DMS153 treated with DMSO at 0.1 percent for 48 hours (cell line): ENCODE results near the gene TENM4.

Source experiments
- DNase-seq: peaks from one replicate; lab custom pipeline; 2025; ENCODE audit not compliant: unreplicated experiment; lab: John Stamatoyannopoulos, UW

TENM4 gene

DNA sequence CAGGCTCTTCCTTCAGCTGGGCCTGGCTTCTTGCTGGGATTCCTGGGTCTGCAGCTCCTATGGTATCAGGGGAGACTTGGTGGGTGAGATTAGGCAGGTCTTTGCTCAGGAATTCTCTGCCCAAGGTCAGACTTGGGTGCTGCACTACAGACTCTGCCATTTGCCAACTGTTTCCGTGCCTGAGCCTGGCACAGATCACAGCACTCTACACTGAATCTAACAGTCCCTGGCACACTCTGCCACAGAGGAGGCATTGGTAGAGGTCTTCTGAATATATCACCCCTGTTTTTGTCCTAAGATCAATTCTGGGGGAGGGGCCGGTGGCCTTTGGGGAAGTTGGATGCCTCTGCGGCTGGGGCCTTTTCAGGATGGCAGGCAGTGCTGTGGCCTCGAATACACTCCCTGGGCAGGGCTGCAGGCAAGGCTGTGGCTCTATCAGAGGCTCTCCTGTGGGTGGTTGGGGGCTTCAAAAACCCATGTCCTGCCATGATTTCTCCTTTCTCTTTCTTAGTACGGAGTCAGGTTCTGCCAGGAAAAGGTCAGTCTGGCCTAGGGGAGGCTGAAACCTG is 751.2 kb downstream of the TENM4 start:
- DNase-seq: no peak

DNA sequence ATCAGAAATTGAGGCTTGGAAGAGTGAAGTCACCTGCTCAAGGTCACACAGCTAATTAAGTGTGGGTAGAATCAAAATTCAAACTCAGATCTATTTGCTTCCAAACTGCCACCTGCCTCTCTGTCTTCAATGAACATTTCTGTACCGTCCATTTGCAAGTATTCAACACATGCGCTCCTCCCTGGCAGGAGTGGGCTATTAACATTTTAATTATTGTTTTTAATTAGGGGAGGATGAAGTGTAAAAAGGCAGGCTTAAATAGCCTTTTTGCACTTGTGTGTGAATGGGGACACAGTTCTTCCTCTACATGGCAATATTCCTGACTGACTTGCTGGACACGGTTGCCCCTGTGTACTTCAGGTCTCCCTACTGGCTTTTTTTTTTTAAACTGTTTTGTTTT is 751.7 kb downstream of the TENM4 start:
- DNase-seq: no peak

DNA sequence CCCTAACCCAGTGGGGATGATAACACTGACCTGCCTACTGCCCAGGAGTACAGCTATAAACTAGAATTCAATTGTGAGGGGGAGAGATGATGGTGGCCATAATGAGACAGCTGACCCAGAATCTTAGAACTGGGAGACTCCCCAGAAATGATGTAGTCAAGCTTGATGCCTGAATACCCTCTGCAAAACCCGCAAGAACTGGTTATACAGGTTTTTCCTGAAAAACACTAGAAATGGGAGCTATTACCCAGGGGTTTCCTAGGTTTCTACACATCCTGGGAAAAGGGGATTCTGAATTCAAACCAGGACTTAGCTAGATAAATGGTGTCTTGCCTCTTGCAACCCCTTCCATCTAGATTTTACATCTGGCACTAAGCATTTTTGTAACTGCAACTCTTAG is 752.4 kb downstream of the TENM4 start:
- DNase-seq: no peak

DNA sequence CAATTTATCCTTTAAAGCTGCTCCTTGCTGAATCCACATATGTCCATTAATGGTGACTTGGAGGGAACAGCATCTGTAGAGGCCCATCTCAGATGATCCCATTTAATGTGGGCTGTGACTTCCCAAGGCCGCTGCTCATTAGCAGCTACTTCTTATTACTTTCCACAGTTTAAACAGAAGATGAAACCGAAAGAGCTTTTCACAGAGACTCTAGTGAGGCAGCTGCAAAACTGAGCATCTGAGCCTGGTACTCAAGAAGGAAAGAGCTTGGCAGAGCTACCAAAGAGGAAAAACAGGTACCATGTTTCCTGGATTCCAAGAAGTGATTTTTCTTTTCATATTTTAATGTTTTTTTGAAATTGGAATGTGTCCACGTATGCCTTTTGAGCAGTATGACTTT is 755.7 kb downstream of the TENM4 start:
- DNase-seq: no peak

DNA sequence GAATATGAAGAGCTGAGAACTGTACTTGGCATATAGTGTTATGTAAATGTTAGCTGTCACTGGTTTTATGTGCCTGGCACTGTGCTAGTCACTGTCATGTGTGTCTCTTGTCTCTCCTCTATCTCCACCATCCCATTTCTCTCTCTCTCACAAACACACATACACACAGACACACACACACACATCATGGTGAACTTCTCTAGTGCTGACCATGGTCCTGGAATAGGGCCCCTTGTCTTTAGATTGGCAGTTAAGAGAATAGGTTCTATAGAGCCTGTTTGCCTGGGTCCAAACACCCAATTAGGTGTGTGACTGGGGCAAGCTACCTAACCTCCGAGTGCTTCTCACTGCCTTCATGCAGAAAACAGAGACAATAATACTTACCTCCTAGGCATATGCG is 756.5 kb downstream of the TENM4 start:
- no peak for DNase-seq

DNA sequence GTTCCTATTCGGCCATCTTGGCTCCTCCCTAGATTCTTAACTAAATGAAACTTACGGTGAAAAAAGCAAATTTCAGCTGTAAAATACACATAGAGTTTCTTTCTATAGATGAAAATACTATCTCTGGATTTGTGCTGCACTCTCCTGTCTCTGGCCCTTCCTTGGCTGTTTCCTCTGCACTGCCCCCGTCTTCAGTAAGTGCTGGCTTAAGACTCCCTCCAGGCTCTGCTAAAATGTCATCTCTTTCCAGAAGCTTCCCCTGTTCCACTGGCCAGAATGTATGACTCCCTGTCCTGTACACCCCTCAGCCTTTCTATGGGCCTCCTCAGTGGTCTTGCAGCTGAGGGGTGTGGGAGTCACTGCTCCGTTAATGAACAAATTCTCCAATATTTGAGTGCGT is 757.1 kb downstream of the TENM4 start:
- DNase-seq: no peak

DNA sequence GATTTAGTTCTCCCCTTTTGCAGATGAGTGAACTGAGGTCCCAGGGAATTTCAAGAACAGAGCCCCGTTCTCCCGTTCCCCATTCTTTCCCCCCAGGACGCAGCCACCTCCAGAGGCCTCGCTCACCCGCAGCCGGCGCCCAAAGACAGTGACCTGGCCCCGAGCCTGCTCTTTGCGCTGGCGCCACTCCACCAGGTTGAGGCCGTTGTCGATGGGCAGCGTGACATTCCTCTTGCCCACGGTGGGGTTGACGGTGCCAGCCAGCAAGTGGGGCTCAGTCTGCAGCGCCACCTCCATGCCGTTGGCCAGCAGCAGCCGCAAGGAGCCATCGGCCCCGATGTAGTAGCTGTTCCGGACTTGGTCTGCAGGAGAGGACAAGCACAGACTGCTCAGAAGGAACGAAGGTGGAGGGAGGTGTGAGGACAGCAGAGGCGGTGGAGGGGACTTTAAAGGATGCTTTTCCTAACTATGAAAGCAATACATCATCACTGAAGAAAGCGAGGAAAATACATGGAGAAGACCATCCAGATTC is 764.7 kb downstream of the TENM4 start:
- DNase-seq: no peak

DNA sequence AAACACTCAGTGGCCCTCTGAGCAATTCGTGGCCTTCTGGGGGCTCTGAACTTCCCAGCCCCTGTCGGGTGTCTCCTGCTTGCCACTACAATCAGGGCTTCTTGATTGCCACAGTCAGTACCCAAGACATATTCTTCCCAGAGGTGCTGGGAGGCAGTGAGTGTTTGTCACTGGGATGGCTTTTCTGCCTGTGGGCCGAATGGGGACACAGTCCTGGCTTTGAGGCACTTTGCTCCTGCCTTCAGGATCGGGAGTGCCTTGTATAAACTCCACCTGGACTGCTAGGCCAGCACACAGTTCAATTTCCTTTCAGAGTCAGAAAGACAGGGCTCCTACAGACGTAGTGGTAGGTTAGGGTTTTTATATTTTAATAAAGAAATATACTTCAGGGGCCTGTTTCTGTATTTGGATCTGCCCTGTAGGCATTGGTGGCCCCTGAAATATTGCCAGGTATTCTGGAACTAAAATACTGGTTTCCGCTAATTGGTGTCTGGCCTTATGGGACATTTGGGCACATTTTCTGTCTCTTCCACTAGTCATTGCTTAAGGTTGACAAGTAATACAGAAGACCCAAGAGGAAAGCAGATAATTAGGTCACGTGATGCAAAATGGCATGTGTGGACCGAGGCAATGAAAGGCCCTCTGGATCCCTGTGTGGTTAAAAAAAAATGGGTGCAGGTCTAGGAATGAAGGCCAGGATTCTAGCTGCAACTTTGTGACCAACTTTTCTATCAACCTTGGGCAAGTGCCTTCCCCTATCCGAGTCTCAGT is 767.8 kb downstream of the TENM4 start:
- no peak for DNase-seq

DNA sequence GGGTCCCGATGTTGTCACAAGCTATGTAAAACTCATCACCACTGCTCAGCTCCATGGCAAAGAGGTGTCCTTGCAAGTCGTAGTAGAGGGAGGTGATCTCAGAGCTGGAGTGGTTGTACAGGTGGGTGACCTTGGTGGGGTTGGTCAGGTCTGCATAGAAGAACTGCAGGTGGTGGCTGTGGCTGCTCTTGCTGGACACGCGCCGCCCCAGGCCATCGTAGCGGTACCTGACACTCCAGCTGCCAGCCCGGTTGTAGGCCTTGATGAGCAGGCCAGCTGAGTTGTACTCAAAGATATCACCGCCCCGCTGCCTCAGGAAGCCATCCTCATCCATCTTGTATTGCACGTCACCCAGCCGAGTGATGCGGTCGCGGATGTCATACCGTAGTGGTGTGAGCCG is 771.6 kb downstream of the TENM4 start:
- DNase-seq: no peak

DNA sequence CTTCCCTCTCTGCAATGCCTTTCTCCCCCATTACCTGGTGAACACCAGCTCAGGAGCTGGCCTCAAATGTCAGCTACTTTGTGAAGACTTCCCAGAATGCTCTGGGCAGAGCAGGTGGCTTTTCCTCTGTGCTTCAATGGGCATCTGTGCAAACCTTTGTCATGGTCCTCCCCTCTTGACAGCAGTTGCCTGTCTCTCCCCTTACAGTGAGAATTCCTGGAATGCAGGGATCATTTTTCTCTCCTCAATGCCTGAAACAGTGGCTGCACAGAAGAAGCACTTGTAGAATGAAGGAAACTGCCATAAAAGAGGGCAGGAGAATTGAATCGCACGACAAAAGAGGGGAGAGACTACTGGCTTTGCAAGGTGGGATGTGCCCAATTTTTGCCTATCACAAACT is 773.4 kb downstream of the TENM4 start:
- no peak for DNase-seq

DNA sequence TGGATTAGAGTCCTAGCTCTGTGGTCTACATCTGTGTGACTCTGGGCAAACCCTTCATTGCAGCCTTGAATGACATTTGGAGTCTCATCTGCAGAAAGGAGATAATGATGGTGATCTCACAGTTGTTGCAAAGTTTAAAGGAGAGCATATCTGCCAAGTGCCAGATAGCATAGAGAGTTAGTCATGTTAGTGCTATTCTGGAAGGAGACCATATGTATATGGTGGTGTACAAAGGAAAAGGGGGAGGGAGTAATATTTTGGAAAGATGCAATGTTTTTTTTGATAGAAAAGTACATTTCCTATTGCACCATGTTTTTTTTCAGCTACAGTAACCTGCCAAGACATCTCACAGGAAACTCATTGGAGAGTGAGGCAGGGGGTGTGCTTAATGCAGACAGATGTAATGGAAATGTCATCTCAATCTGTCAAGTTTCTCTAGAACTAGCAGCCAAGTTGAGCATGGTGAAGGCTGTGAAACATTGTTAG is 774.1 kb downstream of the TENM4 start:
- DNase-seq: no peak

DNA sequence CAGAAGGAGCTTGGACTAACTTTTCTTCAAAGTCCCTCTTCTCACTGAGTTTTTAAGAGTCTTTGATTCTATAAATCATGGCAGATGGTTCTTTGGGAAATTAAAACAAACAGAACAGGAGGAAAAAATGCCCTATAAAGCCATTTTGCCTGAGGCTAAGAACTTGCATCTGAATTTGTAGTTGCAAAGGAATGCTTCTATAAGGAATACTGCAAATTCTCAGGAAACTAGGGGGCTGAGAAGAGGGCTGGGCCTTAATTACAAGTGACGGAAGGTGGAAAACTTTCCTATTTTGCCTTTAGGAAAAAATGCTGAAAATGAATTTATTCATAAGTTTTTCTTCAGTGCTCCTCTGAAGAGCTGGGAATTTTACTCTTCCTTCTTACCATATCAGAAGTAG is 776.2 kb downstream of the TENM4 start:
- DNase-seq: no peak

DNA sequence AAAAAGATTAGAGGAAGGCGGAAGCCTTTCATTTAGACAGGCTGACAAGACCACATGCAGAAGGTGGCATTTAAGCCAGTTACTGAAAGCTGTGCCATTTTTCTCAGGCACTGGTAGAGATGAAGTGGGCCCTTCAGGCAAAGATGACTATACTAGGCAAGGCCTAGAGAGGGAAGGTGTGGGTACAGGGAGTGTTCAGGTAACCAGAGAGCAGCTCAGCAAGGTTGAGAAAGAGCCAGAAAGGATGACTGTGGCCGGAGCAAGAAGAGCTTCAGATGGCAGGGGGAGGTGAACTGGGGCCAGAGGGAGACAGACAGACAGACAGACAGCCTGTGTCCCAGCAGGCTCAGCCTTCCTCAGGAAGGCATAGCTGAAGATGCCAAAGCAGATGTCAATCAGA is 778.0 kb downstream of the TENM4 start:
- no peak for DNase-seq

DNA sequence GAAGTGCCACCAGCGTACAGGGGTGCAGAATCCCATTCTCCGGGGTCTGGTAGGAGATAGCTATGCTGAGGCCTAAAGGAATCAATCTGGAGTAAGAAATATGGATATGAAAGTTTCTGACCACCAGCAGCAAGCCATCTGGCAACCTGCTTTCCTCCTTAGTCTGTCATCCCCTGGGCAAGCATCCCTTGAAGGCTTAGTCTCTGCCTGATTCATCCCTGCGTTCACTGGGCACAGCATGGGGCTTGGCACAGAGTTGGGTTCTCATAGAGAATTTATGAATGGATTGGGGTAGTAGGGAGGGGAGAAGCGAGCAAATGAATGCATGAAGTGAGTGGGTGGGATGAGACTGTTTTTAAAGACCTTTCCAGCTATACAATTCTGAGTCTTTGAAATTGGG is 780.4 kb downstream of the TENM4 start:
- no peak for DNase-seq

DNA sequence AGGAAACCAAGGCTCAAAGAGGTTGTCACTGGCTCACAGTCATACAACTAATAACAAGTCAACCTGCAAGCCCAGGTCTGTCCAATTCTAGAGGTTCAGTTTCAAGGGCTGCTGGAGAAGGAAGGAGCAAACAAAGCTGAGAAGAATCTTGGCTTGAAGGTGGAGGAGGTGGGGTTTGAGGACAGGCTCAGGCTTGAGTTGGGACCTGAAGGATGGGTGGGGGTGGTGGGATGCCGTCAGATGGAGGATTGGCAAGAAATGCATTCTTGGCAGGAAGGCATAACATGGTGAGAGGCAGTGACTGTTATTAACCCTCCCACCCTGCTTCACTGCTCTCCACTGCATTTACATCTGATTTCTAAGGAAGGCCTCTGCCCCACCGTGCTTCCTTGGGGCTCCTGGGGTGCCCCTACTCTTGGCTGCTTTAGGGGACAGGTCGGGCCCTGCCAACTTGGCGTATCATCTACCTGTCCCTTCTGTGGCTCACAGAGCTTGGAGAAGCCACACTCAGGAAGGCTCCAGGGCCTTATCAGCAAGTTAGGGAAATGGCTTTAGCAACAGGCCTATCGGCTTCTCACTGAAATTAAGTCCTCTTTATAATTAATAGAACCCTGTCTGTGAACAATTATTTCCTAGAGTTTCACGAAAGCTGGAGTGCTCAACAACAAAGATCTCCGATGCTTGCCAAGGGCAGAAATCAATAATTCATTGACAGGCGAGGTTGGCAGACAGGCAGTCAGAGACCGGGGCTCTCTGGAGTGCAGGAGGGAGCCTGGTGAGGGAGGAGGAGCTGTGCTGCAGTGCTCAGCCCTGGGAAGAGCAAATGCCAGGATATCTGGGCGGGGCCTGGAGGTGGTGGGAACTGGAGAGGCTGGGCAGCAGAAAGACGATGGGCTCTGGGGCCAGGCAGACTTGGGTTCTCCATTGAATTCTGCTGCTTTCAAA is 781.2 kb downstream of the TENM4 start:
- DNase-seq: no peak

DNA sequence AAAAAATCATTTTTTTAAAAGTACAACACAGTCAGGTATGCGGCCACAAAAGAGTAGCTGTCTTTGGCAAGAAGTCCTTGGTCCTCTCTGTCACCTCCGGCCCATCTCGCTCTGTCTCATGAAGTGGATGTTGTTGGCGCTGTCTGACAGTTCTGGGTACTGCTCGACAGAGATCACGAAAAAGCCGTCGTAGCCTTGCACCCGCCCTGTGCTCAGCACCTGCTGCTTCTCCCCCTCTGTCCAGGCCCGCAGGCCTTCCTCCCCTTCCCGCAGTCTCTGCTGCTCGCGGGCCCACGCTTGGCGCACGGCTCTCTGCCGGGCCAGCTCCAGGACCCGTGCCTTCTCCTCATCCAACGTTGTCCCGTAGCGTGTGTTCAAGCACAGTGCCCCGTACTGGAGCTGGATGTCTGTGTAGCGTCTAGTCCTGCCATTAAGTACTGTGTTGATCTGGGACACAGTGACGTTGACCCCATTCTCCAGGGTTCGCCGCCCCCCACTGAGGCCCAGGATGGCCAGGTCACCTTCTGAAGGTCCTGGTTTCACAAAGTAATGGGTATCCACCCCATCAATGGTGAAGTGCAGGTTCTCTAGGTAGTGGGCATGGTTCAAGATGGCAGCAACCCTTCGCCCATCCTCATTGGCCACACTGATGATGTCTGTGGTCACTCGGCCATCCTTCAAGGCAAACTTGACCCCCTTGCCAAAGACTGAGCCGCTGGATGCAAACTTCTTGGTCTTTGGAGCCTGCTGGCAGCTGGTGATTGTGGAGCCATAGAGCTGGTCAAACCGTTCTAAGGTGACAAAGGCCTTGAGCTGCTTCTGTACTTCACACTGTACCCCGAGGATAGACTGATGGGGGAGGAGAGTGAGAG is 782.6 kb downstream of the TENM4 start:
- no peak for DNase-seq

DNA sequence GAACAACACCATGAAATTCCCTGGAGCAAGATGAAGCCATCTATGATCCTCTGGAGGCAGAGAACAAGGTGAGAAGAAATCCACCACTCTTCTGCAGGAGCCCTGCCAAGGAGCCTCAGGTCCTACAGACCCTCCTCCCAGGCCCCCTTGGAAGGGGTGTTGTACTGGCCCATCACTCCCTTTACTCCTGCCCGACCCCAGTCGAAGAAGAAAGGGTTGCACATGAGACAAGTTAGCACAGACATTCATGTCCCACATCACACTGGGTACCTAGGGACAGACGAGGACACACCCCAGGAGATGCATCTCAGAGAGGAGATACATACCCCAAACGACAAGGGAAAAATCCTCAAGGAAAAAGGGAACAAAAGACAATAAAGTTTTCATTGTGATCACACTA is 783.4 kb downstream of the TENM4 start:
- DNase-seq: no peak

DNA sequence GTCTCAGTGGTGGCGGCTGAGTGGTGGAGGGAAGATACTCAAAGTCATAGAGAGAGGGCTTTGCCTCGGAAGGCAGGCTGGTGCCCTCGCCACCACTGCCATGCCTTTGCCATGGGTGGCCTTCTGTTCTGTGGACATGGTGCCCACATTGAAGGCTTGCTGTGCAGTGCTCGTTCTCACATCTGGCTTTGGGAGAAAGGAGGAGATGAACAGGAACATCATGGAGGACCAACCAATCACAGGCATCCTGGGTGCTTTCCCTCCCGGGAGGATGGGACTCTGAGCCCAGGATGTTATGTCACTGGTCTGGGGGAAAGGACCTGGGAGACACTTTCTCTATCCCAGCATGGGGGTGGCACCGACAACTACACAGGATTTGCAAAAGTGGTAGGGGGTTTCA is 783.8 kb downstream of the TENM4 start:
- no peak for DNase-seq

DNA sequence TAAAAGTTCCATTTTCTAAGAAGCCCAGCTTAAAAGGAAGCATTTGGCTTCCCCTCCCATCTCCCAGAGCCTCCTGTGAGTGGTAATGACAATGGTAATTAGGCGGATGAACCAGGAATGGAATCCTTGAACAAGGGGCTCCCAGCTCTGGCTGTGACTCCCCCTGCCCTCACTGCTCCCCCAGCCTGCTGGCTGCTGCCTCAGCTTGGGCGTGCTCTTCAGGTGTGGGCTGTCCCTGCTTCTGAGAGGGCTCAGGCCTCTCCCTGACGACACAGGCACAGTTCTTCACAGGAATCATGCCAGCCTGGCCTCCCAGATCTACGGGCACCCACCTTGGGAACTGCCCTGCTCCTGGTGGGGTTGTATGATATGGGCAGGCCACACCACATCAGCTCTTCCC is 784.5 kb downstream of the TENM4 start:
- DNase-seq: no peak

DNA sequence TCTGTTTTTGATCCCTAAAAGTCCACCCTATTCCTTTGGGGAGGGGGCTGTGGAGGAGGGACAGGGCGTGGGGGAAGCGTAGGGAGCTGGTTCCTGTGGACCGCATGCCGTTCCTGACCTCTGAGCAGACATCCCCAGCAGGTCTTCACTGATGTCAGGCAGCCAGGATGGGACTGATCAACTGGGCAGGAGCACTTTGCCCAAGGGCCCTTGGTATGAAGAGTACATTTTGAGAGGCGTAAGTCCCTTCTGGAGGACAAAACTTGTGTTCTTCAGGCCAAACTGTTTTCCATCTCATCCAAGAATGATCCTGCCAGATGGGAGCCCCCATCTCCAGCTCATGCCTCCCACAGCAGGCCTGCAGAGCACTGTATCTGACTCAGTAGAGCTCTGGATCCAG is 785.3 kb downstream of the TENM4 start:
- DNase-seq: no peak

DNA sequence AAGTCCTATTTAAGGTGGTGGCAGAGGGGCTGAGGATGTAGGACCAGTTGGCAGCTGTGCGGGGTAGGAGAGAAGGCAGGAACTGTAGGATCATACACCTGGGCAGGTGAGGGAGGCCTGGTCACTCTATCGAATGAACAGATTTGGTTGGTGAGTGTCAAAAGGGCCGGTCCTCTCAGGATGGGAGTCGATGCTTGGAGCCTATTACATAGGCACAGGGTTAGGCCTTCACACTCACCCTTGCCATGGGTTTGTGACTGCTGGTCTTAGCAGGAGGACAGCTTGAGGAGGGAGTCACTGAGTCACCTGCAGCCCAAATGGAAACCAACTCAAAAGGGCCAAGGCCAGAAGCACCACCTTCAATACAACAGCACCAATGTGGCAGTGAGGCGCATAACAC is 786.0 kb downstream of the TENM4 start:
- no peak for DNase-seq
